ENCODE measurements around the gene MBD3L2B.
"Not testable (repeated sequence)": the region's sequence is repeated elsewhere in the genome, so short reads cannot be mapped to it uniquely, and the experiment has no call there.

DNA sequence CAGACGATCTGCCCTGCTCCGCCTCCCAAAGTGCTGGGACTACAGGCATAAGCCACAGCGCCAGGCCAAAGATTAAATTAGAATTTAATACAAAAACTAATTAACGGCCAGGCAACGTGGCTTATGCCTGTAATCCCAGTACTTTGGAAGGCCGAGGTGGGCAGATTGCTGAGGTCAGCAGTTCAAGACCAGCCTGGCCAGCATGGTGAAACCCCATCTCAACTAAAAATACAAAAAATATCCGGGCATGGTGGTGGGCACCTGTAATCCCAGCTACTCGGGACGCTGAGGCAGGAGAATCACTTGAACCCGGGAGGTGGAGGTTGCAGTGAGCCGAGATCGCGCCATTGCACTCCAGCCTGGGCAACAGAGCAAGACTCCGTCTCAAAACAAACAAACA lies 34.4 kb upstream of the MBD3L2B start:
- TF ChIP-seq, protein P1, sequence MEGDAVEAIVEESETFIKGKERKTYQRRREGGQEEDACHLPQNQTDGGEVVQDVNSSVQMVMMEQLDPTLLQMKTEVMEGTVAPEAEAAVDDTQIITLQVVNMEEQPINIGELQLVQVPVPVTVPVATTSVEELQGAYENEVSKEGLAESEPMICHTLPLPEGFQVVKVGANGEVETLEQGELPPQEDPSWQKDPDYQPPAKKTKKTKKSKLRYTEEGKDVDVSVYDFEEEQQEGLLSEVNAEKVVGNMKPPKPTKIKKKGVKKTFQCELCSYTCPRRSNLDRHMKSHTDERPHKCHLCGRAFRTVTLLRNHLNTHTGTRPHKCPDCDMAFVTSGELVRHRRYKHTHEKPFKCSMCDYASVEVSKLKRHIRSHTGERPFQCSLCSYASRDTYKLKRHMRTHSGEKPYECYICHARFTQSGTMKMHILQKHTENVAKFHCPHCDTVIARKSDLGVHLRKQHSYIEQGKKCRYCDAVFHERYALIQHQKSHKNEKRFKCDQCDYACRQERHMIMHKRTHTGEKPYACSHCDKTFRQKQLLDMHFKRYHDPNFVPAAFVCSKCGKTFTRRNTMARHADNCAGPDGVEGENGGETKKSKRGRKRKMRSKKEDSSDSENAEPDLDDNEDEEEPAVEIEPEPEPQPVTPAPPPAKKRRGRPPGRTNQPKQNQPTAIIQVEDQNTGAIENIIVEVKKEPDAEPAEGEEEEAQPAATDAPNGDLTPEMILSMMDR (optimal IDR thresholded peaks at IDR 0.05 in 1 of 3, IDR thresholded peaks at IDR 0.05 in 1 of 3, conservative IDR thresholded peaks at IDR 0.05 in 1 of 3; ENCODE audit: extremely low read depth in 1 of 3, insufficient read depth in 2 of 3, low read length in 3 of 3) = not testable (repeated sequence)
- not testable (repeated sequence) for TF ChIP-seq EZH2 (IDR thresholded peaks at IDR 0.05; ENCODE audit: low read length)

Measured in keratinocyte (primary cell).